Hepatocyte (in vitro differentiated cells): ENCODE data around the gene LRMDA. TPM values are rescaled to one million over a fixed set of nuclear protein-coding genes. Genes with fewer than 3 reads are reported as not detected.

Source experiments
- DNase-seq: peaks from one replicate; pipeline ENCODE4 v3.0.0-alpha.2; 2016; ENCODE audit warnings: low spot score
- H2AFZ ChIP-seq: fragments of 200-600 bp; sonication (generic); 2 replicates; pipeline ENCODE4 v1.6.0; 2016; ENCODE audit warnings: antibody characterized with exemption, mild to moderate bottlenecking
- H3K27ac ChIP-seq: fragments of 200-600 bp; sonication (generic); 2 replicates; pipeline ENCODE4 v1.5.1; 2016; ENCODE audit warnings: mild to moderate bottlenecking
- H3K27me3 ChIP-seq: fragments of 200-600 bp; sonication (generic); 2 replicates; pipeline ENCODE4 v1.6.1; 2016
- H3K36me3 ChIP-seq: fragments of 200-600 bp; sonication (generic); replicated peaks from 2 replicates; pipeline ENCODE4 v1.5.1; 2016; ENCODE audit warnings: low read depth; ENCODE audit not compliant: insufficient read depth
- H3K4me1 ChIP-seq: fragments of 200-600 bp; sonication (generic); 2 replicates; pipeline ENCODE4 v1.5.1; 2016; ENCODE audit warnings: mild to moderate bottlenecking, moderate library complexity; ENCODE audit not compliant: insufficient read depth
- H3K4me2 ChIP-seq: fragments of 200-600 bp; sonication (generic); 2 replicates; pipeline ENCODE4 v1.6.0; 2016
- H3K4me3 ChIP-seq: fragments of 200-600 bp; sonication (generic); 2 replicates; pipeline ENCODE4 v1.5.1; 2016; ENCODE audit warnings: mild to moderate bottlenecking
- H3K79me2 ChIP-seq: fragments of 200-600 bp; sonication (generic); 2 replicates; pipeline ENCODE4 v1.6.0; 2017; ENCODE audit warnings: mild to moderate bottlenecking
- H3K9me2 ChIP-seq: fragments of 200-600 bp; sonication (generic); replicated peaks from 2 replicates; pipeline ENCODE4 v1.6.0; 2017; ENCODE audit warnings: mild to moderate bottlenecking; ENCODE audit not compliant: insufficient read depth
- H3K9me3 ChIP-seq: fragments of 200-600 bp; sonication (generic); 2 replicates; pipeline ENCODE4 v1.5.1; 2016; ENCODE audit warnings: low read depth, mild to moderate bottlenecking
- H4K20me1 ChIP-seq: fragments of 200-600 bp; sonication (generic); 2 replicates; pipeline ENCODE4 v1.6.0; 2016; ENCODE audit warnings: mild to moderate bottlenecking; ENCODE audit not compliant: insufficient read depth, poor library complexity, severe bottlenecking
- CTCF ChIP-seq: fragments of 200-600 bp; sonication (generic); IDR thresholded peaks from 2 replicates; pipeline ENCODE4 v1.5.1; 2016; ENCODE audit warnings: antibody characterized with exemption, mild to moderate bottlenecking; ENCODE audit not compliant: poor library complexity
- EZH2 ChIP-seq: fragments of 200-600 bp; sonication (generic); IDR thresholded peaks from 2 replicates; pipeline ENCODE4 v1.6.1; 2016; ENCODE audit warnings: antibody characterized with exemption, mild to moderate bottlenecking, borderline replicate concordance
- EZH2phosphoT487 ChIP-seq: fragments of 200-600 bp; sonication (generic); IDR thresholded peaks from one replicate; pipeline ENCODE4 v1.6.1; 2018; ENCODE audit warnings: antibody characterized with exemption, mild to moderate bottlenecking, low read depth, moderate library complexity; ENCODE audit not compliant: unreplicated experiment, severe bottlenecking
- WGBS: methylation state at CpG from one replicate; pipeline ENCODE4 v1.1.6; 2016; ENCODE audit warnings: low lambda C conversion rate; ENCODE audit errors: missing lambda C conversion rate; 5-methylcytosine and 5-hydroxymethylcytosine counted together
- polyA plus RNA-seq: library from polyadenylated mRNA; unstranded; fragments of >200 nt; fragmentation: Nextera tagmentation; extraction: Ambion mirVana; gene quantifications from 2 replicates; pipeline ENCODE4 v1.2.1, GENCODE V29; 2016
- total RNA-seq: library from RNA; depleted of rRNA; stranded (reverse); fragments of >200 nt; gene quantifications from 2 replicates; pipeline ENCODE4 v1.2.3, GENCODE V29; 2014

Gene LRMDA
- total and polyA plus RNA-seq, 2 experiments from 2014 or later = 5.6 to 15.7 TPM

- TF ChIP-seq EZH2phosphoT487 (no peak), CTCF (no peak)
- no peak overlapping the region for H3K4me3 ChIP-seq
- no peak for DNase-seq
- H3K4me1 ChIP-seq = no peaks in the 10 kb centered on the region
- H3K9me2 ChIP-seq = no peaks in the 10 kb centered on the region
- H2AFZ ChIP-seq = no peak overlapping the region
- no peaks in the 10 kb centered on the region for H3K9me3 ChIP-seq
- WGBS = 89% methylated on average over 2 of the region's 2 CpGs
- no peaks in the 10 kb centered on the region for H4K20me1 ChIP-seq
- no peaks in the 10 kb centered on the region for H3K36me3 ChIP-seq
- H3K4me2 ChIP-seq = no peak overlapping the region
- H3K27me3 ChIP-seq = no peaks in the 10 kb centered on the region
- H3K27ac ChIP-seq = no peak overlapping the region
- H3K79me2 ChIP-seq = no peaks in the 10 kb centered on the region
Observed at GRCh38 chr10:76347832-76348231, 916.4 kb downstream of the LRMDA start.

- TF ChIP-seq EZH2phosphoT487 (no peak), EZH2 (no peak), CTCF (no peak)
- 80% methylated on average over 4 of the region's 4 CpGs for WGBS
Observed at GRCh38 chr10:76350583-76350982, 919.2 kb downstream of the LRMDA start.

GRCh38 chr10:76352300-76352699 is 920.9 kb downstream of the LRMDA start:
- no peaks in the 10 kb centered on the region for H3K79me2 ChIP-seq
- TF ChIP-seq EZH2 = no peak
- no peak for TF ChIP-seq CTCF
- no peak for TF ChIP-seq EZH2phosphoT487
- no peaks in the 10 kb centered on the region for H3K4me1 ChIP-seq
- no peak overlapping the region for H3K4me2 ChIP-seq
- no peaks in the 10 kb centered on the region for H3K9me2 ChIP-seq
- H4K20me1 ChIP-seq = no peaks in the 10 kb centered on the region
- no peak for DNase-seq
- H3K27ac ChIP-seq = no peak overlapping the region
- H3K4me3 ChIP-seq = no peak overlapping the region
- WGBS = 94% methylated on average over 5 of the region's 5 CpGs
- no peak overlapping the region for H2AFZ ChIP-seq
- no peaks in the 10 kb centered on the region for H3K27me3 ChIP-seq
- no peaks in the 10 kb centered on the region for H3K36me3 ChIP-seq
- H3K9me3 ChIP-seq = no peaks in the 10 kb centered on the region

More at GRCh38 chr10:76350583-76350982, 919.2 kb downstream of the LRMDA start:
- Histone ChIP-seq H3K27me3 (no peaks in the 10 kb centered on the region), H3K4me3 (no peak overlapping the region), H3K4me1 (no peaks in the 10 kb centered on the region), H3K4me2 (no peak overlapping the region), H3K9me3 (no peaks in the 10 kb centered on the region), H2AFZ (no peak overlapping the region), H4K20me1 (no peaks in the 10 kb centered on the region), H3K79me2 (no peaks in the 10 kb centered on the region), H3K36me3 (no peaks in the 10 kb centered on the region), H3K27ac (no peak overlapping the region), H3K9me2 (no peaks in the 10 kb centered on the region)
- DNase-seq = no peak
